Activated CD8-positive, alpha-beta memory T cell treated with anti-CD3 and anti-CD28 coated beads, Interleukin-2, amount 10 ng/mL, durations not matched to agents 7 days and 5 days (primary cell): ENCODE data around the gene HOXA10. TPM values are rescaled to one million over a fixed set of nuclear protein-coding genes. Genes with fewer than 3 reads are reported as not detected.

Experiments
- ATAC-seq: fragments of 150-1000 bp; cut with Tn5 transposase; one replicate; pipeline ENCODE4 v1.10.0; 2021; ENCODE audit warnings: moderate library complexity
- CTCF ChIA-PET: fragments of 350-600 bp; sonication (Branson Sonifier 250); formaldehyde crosslinking; loops from one replicate; lab custom pipeline; 2021; ENCODE audit warnings: antibody characterized with exemption; lab: Charles Lee
- DNase-seq: peaks from one replicate; pipeline ENCODE4 v3.0.0-alpha.2; 2020
- H3K27ac Mint-ChIP-seq: one replicate; pipeline ENCODE4 v1.8.0; 2021; ENCODE audit warnings: mild to moderate bottlenecking, mixed read lengths
- H3K27me3 Mint-ChIP-seq: one replicate; pipeline ENCODE4 v1.8.0; 2021; ENCODE audit warnings: mixed read lengths
- H3K36me3 Mint-ChIP-seq: one replicate; pipeline ENCODE4 v1.8.0; 2021; ENCODE audit warnings: mild to moderate bottlenecking, mixed read lengths
- H3K4me1 Mint-ChIP-seq: one replicate; pipeline ENCODE4 v1.8.0; 2021; ENCODE audit warnings: mixed read lengths
- H3K4me3 Mint-ChIP-seq: one replicate; pipeline ENCODE4 v1.8.0; 2021; ENCODE audit warnings: mild to moderate bottlenecking, moderate library complexity, mixed read lengths
- H3K9me3 Mint-ChIP-seq: one replicate; pipeline ENCODE4 v1.8.0; 2022; ENCODE audit warnings: low read depth, mixed read lengths
- total RNA-seq, 2 experiments: library from RNA; stranded (reverse); gene quantifications; one replicate each; pipeline ENCODE4 v1.2.3, GENCODE V29; 2021

Gene HOXA10
- total RNA-seq, 2 experiments from 2014 or later = not detected

DNA sequence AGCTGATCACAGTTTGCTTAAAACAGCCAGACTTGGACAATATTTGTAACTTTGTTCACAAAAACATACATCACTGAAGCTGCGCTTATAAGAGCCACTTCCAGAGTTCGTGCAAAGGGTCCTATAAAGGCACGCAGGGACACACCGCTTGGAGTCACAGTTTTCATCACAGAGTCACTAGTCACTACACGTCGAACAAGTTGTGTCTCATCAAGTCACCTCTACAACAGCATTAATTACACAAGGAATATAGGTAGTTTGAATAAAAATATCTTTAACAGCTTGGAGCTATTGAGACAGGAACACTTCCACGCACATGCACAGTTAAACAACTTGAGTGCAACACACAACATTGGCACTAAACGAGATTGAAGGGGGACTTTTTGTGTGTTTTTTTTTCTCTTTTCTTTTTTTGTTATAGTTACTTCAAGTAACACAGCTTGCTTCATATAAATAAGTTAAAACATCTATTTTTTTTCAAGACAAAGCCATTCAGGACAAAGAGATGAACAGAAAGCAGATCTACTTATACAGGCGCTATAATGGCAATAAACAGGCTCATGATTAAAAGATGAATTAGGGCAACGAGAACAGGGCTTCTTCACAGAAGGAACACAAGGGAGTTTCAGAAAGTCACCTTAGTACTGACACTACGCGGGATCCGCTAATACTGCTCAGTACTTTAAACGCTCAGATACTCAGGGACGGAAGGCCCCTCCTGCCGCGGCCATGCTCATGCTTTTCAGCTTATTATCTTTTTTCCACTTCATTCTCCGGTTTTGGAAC is 32.8 kb downstream of the HOXA10 start:
- Mint-ChIP-seq H3K27ac (no peak overlapping the region), H3K9me3 (no peaks in the 10 kb centered on the region), H3K4me1 (no peaks in the 10 kb centered on the region), H3K4me3 (no peak overlapping the region), H3K27me3 (peaks cover 36% of the 10 kb centered on the region), H3K36me3 (no peaks in the 10 kb centered on the region)
- no peak for ATAC-seq
- DNase-seq = no peak
- CTCF ChIA-PET = interaction anchor here (0.7 to 1.3 kb wide), 2 partner anchors 11 to 20 kb away, joined by 3 read pairs; partner anchors contain the start of gene HOXA3

DNA sequence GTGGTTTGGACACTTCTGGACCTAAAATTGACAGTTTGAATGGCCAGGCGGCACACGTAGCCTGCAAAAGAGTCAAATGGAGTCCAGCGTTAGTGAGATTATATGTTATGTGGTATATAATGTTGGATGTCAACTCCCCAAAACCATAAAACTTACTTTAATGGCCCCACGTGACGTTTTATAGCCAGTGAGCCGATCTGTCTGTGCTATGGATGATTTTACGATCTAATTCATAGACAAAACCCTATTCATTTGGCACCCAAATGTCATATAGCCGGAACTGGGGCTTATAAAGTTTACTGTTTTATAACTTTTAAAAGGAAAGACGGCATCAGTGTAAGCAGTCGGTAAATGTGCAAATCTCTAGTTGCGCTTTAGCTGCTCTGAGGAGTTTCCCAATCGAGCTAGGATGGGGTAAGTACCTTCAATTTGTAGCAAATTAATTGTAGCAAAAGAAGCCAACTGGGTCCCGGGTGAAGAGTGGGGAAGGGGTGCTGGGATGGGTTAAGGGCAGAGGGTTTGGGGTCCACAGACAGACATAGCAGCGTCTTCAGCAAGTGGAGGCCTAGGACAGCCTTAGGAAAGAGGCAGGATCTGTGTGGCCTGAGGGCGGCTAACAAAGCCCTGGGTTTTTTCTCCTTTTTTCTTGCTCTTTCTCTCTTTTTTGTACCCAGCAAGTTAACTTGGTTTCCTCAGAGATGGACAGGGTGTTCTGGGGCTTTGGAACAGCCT is 33.8 kb downstream of the HOXA10 start:
- no peaks in the 10 kb centered on the region for H3K36me3 Mint-ChIP-seq
- no peak for ATAC-seq
- no peak overlapping the region for H3K4me3 Mint-ChIP-seq
- peaks cover 10% of the 10 kb centered on the region for H3K4me1 Mint-ChIP-seq
- H3K9me3 Mint-ChIP-seq = no peaks in the 10 kb centered on the region
- H3K27ac Mint-ChIP-seq = no peak overlapping the region
- CTCF ChIA-PET = interaction anchor here (1.3 kb wide), 1 partner anchor 21 kb away, joined by 3 read pairs; no protein-coding TSS in a partner anchor
- peaks cover 39% of the 10 kb centered on the region for H3K27me3 Mint-ChIP-seq
- DNase-seq = no peak

DNA sequence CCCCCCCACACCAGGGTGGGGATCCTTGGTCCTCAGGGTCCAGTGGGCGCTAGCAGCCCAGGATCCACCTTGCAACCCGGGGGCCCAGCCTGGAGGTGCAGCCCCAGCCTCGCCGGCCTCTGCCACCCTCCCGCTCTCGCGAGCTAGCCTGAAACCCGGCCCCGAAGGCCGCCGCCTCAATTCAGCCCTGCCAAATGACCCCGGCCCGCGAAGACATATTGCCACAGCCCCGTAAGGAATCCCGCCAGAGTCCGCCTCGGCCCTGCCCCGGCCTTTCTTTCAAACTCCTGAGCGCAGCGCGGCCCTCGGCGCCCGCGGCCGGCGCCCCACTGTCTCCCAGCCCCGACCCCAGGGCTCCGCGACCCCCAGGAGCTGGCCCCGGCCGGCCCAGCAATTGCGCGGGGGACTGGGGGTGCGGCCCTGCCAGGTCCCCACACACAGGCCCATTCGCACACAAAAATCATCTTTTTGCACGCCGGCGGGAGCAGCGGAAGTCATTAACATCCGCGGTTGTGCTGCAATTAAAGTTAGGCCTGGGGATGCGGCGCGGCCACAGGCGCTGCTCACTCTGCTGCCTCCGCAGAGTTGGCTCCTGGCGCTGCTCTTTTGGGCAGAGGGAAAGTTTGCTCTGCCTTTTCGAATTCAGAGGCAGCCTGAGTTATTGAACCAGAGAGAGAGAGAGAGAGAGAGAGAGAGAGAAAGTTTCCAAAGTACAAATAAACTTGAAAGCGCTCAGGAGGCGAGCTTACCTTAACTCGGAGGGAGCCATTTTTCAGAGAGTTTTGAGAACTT is 34.6 kb downstream of the HOXA10 start:
- Mint-ChIP-seq H3K36me3 (no peaks in the 10 kb centered on the region), H3K4me3 (no peak overlapping the region), H3K27ac (no peak overlapping the region), H3K4me1 (peaks cover 17% of the 10 kb centered on the region), H3K27me3 (peaks cover 45% of the 10 kb centered on the region), H3K9me3 (no peaks in the 10 kb centered on the region)
- CTCF ChIA-PET = no interaction called here
- no peak for ATAC-seq
- no peak for DNase-seq

DNA sequence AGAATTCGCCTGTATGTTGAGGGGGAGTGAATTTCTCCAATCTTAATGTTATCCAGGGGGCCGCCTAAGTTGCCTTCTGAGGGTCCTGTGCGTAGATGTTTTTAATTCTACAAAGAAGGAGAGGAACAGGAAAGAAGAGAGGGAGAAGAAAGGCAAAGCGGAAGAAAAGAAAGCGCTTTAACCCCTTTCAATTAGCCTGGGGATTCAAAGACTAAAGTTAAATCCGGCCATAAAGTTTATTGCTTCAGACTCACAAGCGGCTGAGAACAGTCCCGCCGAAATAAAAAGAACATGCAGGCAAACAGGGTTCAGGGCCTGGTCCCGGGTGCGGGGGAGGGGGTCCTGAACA is 35.2 kb downstream of the HOXA10 start:
- H3K9me3 Mint-ChIP-seq = no peaks in the 10 kb centered on the region
- no peak overlapping the region for H3K4me3 Mint-ChIP-seq
- peaks cover 23% of the 10 kb centered on the region for H3K4me1 Mint-ChIP-seq
- no peak overlapping the region for H3K27ac Mint-ChIP-seq
- H3K36me3 Mint-ChIP-seq = no peaks in the 10 kb centered on the region
- CTCF ChIA-PET = no interaction called here
- ATAC-seq (no peak), DNase-seq (no peak)
- H3K27me3 Mint-ChIP-seq = peaks cover 48% of the 10 kb centered on the region

DNA sequence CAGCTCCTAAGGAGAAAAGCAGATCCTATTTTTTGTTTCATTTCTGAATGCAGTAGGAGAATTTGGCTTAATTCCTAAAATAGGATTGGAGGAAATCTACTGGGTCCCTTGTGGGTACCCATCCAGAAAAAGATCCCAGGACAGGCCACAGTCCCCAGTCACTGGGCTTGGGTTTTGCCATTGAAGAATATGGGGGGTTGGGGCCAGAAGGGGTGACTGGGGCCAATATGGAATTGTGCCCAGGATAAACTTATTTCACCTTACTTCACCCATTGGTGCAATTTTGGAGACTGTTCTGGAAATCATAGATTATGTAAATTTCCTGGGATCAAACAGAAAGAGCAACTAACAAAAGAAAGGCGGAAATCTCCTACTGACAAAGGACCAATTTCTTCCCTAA is 35.6 kb downstream of the HOXA10 start:
- CTCF ChIA-PET = no interaction called here
- peaks cover 27% of the 10 kb centered on the region for H3K4me1 Mint-ChIP-seq
- ATAC-seq = no peak
- H3K36me3 Mint-ChIP-seq = no peaks in the 10 kb centered on the region
- H3K27me3 Mint-ChIP-seq = peaks cover 53% of the 10 kb centered on the region
- H3K4me3 Mint-ChIP-seq = no peak overlapping the region
- H3K9me3 Mint-ChIP-seq = no peaks in the 10 kb centered on the region
- no peak for DNase-seq
- no peak overlapping the region for H3K27ac Mint-ChIP-seq

DNA sequence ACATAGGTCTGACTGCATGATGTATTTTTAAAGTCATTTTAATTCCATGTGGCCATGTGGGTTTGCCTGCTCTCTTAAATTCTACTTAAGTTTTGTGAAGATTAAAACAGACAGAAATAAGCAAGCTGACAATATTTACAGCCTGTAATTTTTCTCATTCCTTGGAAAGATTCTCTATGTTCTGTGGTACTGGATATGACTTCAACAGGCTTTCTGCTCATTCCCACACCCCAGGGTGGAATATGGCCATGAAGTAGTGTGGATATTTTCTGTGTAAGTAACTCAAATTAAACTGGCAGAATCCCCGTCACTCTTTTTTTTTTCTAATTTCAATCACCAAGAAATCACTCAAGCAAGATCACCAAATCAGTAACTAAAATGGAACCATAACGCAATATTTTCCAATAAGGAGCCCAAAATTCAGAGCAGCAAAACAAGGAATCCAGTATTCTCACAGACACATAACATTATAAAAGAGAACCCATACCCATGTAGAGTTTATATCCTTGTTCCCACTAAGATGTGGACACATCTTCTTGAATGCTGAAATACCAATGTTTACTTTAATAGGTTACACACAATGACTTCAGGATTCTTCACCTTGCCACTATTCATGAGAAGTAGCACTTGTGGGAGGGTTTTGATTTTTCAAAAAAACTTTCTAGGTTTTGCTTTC is 36.3 kb downstream of the HOXA10 start:
- peaks cover 31% of the 10 kb centered on the region for H3K4me1 Mint-ChIP-seq
- DNase-seq = no peak
- CTCF ChIA-PET = no interaction called here
- H3K9me3 Mint-ChIP-seq = no peaks in the 10 kb centered on the region
- H3K4me3 Mint-ChIP-seq = no peak overlapping the region
- H3K27ac Mint-ChIP-seq = no peak overlapping the region
- H3K36me3 Mint-ChIP-seq = no peaks in the 10 kb centered on the region
- peaks cover 60% of the 10 kb centered on the region for H3K27me3 Mint-ChIP-seq
- no peak for ATAC-seq

DNA sequence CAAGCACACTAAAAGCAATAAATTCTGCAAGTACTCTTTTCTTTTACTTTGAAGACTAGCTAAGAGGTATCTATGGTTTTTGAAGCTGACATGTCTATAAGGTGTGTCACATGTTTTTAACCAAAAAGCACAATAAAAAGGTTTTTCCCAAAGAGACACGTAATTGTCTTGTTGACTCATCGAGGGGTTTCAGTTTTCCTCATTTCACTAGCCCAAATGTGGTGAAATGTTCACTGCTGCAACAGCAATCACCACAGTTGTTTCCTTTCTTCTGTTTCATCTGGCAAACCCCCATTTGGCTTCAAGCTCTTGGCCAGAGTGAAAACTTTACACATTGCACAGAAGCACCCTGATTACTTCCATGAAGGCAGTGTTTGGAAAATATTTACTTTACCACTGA is 39.7 kb downstream of the HOXA10 start:
- CTCF ChIA-PET = interaction anchor here (0.5 to 1.9 kb wide), 3 partner anchors 17 to 35 kb away, joined by 3 to 5 read pairs (median 3); no protein-coding TSS in a partner anchor
- H3K4me3 Mint-ChIP-seq = no peak overlapping the region
- peak; percentile 51 for DNase-seq
- ATAC-seq = no peak
- H3K27me3 Mint-ChIP-seq = peaks cover 77% of the 10 kb centered on the region
- no peaks in the 10 kb centered on the region for H3K9me3 Mint-ChIP-seq
- H3K27ac Mint-ChIP-seq = no peak overlapping the region
- H3K4me1 Mint-ChIP-seq = peaks cover 33% of the 10 kb centered on the region
- no peaks in the 10 kb centered on the region for H3K36me3 Mint-ChIP-seq

DNA sequence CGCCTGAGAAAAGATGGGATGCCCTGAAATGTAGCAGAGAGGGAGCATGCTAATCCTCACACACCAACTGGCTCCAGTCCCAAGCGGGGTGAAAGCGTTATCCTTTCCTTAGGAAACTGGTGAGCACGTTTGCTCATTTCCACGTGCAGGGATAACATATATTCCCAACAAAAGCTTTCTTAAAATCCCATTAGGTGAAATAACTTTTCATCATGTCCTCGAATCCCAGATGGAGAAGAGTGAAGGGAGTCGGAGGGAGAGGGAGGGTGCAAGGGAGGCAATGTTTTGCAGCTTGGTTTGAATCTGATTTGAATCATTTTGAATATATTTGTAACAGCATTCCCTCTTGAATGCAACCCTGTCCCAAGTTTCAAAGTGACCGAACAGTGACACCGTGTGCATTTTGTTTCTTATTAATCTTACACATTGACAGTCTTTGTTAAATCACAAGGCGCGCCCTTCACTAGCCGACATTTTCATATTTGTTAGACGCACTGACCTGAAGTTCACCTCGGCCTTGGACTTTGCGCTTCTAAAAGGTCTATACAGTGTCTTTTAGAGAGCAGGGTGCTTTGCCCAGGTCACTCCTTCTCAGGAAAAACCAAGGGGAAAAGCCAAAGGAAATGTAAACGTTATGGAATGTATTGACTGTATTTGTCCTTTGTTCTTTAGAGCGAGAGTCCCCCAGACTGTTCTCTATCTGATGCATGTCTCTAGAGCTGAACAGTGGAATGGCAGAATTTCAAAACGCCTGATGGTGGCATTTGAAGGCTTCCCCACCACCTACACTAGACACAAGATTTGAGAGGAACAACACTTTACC is 40.5 kb downstream of the HOXA10 start:
- Mint-ChIP-seq H3K27ac (no peak overlapping the region), H3K4me3 (no peak overlapping the region), H3K4me1 (peaks cover 33% of the 10 kb centered on the region), H3K36me3 (no peaks in the 10 kb centered on the region), H3K27me3 (peaks cover 81% of the 10 kb centered on the region), H3K9me3 (no peaks in the 10 kb centered on the region)
- DNase-seq (no peak), ATAC-seq (no peak)
- CTCF ChIA-PET = interaction anchor here (0.5 to 1.9 kb wide), 3 partner anchors 17 to 34 kb away, joined by 3 to 5 read pairs (median 3); no protein-coding TSS in a partner anchor

DNA sequence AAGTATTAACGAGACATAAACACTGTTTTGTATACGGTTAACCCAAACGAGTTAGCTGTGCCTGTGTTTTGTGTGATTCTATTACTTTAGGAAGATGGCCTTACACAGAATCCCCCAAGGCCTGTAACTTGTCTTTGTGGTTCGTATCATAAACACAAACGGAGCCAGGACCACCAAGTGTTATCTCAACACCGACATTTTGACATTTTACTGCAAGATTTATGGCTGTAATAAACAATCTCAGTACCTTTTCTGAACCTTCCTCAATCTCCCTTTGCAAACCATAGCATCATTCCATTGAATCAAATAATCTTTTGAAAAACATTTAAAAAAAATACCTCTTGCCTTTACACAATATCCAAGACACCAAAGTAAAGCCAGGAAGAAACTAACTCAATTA is 41.1 kb downstream of the HOXA10 start:
- Mint-ChIP-seq H3K27ac (no peak overlapping the region), H3K4me3 (no peak overlapping the region)

DNA sequence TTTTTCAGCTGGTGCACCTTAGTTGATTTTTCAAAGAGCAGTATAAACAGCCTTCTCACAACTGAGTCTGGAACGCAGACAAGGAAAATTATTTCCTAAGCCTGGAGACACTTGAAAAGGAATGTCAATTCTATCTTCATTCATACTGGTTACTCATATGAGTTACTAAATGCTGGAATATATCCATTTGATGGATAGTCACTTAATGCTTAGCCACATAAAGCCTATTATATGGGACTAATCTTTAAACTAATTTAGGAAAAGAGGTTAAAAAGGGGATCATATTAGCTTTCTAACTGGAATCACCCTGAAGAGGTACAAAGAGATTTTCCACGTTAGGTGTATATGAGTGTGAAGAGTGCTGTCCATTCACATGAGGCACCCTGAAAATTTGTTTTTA is 41.9 kb downstream of the HOXA10 start:
- no peak for ATAC-seq
- no peaks in the 10 kb centered on the region for H3K9me3 Mint-ChIP-seq
- H3K4me3 Mint-ChIP-seq = no peak overlapping the region
- no peaks in the 10 kb centered on the region for H3K36me3 Mint-ChIP-seq
- DNase-seq = no peak
- peaks cover 33% of the 10 kb centered on the region for H3K4me1 Mint-ChIP-seq
- H3K27me3 Mint-ChIP-seq = peaks cover 80% of the 10 kb centered on the region
- H3K27ac Mint-ChIP-seq = no peak overlapping the region
- CTCF ChIA-PET = interaction anchor here (1.1 to 2.8 kb wide), 2 partner anchors 18 to 1281 kb away, joined by 3 to 18 read pairs; no protein-coding TSS in a partner anchor

More for the DNA sequence above, 41.1 kb downstream of the HOXA10 start:
- CTCF ChIA-PET = no interaction called here
- Mint-ChIP-seq H3K27me3 (peaks cover 80% of the 10 kb centered on the region), H3K9me3 (no peaks in the 10 kb centered on the region), H3K36me3 (no peaks in the 10 kb centered on the region), H3K4me1 (peaks cover 33% of the 10 kb centered on the region)
- ATAC-seq (no peak), DNase-seq (no peak)

DNA sequence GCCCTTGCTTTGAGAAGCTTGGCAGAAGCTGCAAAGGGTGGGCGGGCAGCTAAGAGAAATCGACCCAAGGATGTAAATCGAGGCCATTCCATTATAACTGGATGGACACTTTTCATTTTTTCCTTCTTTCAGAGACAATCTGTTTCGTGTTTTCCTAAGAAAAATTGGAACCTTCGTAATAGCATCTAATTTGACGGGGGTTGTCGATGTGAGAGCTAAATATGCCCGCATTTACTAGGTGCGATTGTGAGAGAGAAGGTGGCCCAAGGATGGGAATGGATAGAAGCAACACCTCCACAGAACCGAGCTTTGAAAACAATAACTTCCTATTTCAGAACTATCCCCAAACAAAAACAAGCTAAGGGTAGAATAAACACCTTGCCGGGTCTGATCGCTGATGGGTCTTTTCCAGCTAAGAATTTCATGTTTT is 42.7 kb downstream of the HOXA10 start:
- DNase-seq = no peak
- H3K9me3 Mint-ChIP-seq = no peaks in the 10 kb centered on the region
- CTCF ChIA-PET = interaction anchor here (1.1 to 2.8 kb wide), 5 partner anchors 18 to 1280 kb away, joined by 3 to 18 read pairs (median 4); no protein-coding TSS in a partner anchor
- peaks cover 33% of the 10 kb centered on the region for H3K4me1 Mint-ChIP-seq
- ATAC-seq = no peak
- peak overlapping the region; percentile 62 for H3K4me3 Mint-ChIP-seq
- H3K27ac Mint-ChIP-seq = no peak overlapping the region
- H3K36me3 Mint-ChIP-seq = no peaks in the 10 kb centered on the region
- H3K27me3 Mint-ChIP-seq = peaks cover 80% of the 10 kb centered on the region
